ENCODE measurements around the gene UBE2E3.

Gene UBE2E3

DNA sequence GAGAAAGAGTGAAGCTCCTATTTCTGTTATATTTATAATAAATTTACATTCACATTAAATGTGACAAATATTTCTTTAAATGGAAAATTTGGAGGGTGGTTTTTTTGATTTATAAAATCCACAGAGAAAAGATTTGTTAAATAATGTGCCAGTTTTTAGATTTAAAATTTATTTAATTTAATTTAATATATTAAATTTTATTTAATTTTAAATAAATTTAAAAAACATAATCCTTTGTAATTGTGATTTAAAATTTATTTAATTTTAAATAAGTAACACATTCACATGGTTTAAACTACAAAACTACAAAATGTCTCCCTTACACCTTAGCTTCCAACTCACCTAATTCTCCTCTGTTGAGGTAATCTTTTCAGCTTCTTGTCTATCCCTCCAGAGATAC, 123.3 kb downstream of the UBE2E3 start:
- TF ChIP-seq, protein P1, sequence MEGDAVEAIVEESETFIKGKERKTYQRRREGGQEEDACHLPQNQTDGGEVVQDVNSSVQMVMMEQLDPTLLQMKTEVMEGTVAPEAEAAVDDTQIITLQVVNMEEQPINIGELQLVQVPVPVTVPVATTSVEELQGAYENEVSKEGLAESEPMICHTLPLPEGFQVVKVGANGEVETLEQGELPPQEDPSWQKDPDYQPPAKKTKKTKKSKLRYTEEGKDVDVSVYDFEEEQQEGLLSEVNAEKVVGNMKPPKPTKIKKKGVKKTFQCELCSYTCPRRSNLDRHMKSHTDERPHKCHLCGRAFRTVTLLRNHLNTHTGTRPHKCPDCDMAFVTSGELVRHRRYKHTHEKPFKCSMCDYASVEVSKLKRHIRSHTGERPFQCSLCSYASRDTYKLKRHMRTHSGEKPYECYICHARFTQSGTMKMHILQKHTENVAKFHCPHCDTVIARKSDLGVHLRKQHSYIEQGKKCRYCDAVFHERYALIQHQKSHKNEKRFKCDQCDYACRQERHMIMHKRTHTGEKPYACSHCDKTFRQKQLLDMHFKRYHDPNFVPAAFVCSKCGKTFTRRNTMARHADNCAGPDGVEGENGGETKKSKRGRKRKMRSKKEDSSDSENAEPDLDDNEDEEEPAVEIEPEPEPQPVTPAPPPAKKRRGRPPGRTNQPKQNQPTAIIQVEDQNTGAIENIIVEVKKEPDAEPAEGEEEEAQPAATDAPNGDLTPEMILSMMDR (IDR thresholded peaks at IDR 0.05; ENCODE audit: extremely low read depth, insufficient read depth, missing control alignments), result no peak
- no peak for DNase-seq (ENCODE audit: low spot score)
- in situ Hi-C loops (cut with MboI; ENCODE audit: low pct_unique_long_range_greater_than_20kb, low sequenced_read_pairs, unreplicated experiment), result loop anchor here (10.0 to 25.0 kb wide), 2 partner anchors 134 to 351 kb away; partner anchors contain the start of gene ITGA4

DNA sequence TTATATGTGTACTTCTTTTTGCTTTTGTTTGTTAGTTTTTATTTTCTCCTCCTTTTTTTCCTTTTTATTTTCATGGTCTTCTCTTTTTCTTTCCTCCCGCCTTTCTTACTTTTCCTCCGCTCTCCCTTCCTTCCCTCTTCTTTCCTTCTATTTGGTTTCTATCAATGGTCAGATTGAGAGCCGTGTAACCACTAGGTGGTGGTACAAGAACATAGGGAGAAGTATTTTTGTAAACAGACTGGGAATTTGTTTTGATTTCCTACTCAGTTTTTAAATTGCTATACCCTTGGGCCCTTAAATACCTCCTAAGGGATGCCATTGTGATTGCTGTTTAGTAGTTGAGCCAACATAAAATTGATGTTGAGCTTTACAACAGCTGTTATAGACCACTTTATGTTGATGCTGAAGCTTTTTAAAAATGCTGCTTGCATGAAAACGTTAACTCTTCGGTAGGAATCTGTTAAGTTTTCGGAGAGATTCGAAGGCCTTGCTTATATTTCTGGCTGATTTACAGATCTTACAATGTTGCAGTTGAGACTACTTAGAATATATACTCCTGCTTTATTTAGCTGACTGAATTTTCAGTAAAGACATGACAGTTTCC, 124.2 kb downstream of the UBE2E3 start:
- DNase-seq (ENCODE audit: low spot score), result no peak
- TF ChIP-seq, protein P1 (IDR thresholded peaks at IDR 0.05; ENCODE audit: extremely low read depth, insufficient read depth, missing control alignments), result peak; percentile 83
- in situ Hi-C loops (cut with MboI; ENCODE audit: low pct_unique_long_range_greater_than_20kb, low sequenced_read_pairs, unreplicated experiment), result loop anchor here (10.0 to 25.0 kb wide), 2 partner anchors 133 to 350 kb away; partner anchors contain the start of gene ITGA4

DNA sequence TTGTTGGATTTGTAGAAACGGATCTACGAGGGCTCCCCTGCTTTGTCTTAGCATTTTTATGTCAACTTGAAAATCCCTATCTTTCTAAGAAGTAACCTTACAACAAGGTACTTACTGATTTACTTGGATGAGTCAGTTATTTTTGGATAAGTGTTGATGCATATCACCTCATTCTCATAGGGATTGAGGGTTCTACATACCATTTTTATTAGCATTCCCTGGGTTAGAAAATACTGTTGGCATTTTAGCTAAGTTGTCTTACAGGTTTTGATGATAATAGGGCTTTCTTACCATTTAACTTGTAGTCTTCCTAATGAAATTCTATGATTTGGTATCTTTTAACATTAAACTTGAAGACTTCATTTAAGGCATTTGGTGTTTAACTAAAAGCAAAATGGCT, 125.2 kb downstream of the UBE2E3 start:
- no peak for DNase-seq (ENCODE audit: low spot score)
- in situ Hi-C loops (cut with MboI; ENCODE audit: low pct_unique_long_range_greater_than_20kb, low sequenced_read_pairs, unreplicated experiment), result loop anchor here (10.0 to 25.0 kb wide), 2 partner anchors 132 to 349 kb away; partner anchors contain the start of gene ITGA4
- TF ChIP-seq, protein P1 (IDR thresholded peaks at IDR 0.05; ENCODE audit: extremely low read depth, insufficient read depth, missing control alignments), result no peak

DNA sequence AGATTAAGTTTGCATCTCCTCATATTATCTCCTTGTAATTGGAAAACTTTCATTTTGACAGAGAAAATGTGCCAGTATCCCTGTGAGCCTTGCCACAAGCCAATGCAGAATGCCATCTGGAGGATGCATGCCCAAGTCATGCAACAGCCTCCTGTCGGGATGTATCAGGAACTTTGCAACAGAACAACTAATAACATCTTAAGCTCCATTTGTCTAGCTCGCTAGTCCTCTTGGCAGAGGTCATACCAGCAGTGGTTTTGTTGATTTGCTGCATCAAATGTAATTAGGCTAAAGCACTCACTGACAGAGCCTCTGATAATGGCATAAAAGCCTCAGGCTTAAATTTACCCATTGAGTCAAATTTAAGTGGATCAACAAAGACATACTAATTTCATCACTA, 125.8 kb downstream of the UBE2E3 start:
- no peak for DNase-seq (ENCODE audit: low spot score)
- in situ Hi-C loops (cut with MboI; ENCODE audit: low pct_unique_long_range_greater_than_20kb, low sequenced_read_pairs, unreplicated experiment), result loop anchor here (10.0 to 25.0 kb wide), 2 partner anchors 131 to 349 kb away; partner anchors contain the start of gene ITGA4
- TF ChIP-seq, protein P1 (IDR thresholded peaks at IDR 0.05; ENCODE audit: extremely low read depth, insufficient read depth, missing control alignments), result no peak

DNA sequence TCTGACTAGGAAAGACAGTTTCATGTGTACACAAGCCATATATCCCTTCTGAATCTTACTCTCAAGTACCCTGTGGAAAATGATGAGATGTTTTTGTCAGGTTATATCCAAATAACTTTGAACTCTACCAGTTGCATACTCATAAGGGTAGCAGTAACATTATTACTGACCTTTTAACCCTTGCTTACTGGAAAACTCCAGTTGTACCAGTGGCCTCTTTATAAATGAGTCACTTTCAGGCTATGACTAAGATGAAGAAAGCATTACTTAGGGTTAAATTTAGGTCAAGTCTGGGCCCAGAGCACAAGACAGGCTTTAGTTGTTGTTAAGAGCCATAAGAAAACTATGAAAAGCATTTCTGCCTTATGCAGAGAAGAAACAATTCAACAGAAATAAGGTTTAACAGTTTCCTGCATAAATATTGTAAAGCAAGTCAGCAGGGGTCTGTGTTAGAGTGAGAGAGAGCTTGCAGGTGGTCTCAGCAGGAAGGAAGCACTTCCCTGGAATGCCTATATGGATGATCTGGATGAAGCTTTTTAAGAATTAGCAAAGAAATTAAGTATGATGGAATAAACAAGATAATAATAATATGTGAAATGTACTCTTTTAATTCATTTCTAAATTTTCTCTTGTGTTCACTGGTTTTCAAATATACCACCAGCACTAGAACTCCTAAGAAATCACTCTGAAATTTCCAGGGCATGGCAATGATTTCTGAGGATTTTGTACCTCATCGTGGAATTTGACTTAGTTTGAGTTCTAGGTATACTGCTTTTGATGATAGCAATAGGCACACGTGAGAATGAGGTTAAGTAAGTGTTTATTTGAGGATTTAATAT, 126.6 kb downstream of the UBE2E3 start:
- peak; percentile 58 for DNase-seq (ENCODE audit: low spot score)
- TF ChIP-seq, protein P1 (IDR thresholded peaks at IDR 0.05; ENCODE audit: extremely low read depth, insufficient read depth, missing control alignments), result no peak
- in situ Hi-C loops (cut with MboI; ENCODE audit: low pct_unique_long_range_greater_than_20kb, low sequenced_read_pairs, unreplicated experiment), result loop anchor here (10.0 to 25.0 kb wide), 2 partner anchors 130 to 348 kb away; partner anchors contain the start of gene ITGA4

DNA sequence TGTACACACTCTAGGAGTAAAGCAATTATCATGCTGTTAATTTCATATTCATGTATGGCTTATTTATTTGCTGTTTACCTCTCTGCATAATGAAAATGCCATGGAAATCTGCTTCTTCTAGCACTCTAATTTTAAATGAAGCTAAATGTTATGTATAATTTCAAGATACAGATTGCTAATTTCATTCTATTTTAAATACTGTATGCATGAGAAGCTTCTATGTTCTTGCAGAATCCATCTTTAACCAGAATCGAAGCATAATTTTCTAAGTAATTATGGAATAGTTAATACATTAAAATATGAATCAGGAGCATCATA, 127.2 kb downstream of the UBE2E3 start:
- in situ Hi-C loops (cut with MboI; ENCODE audit: low pct_unique_long_range_greater_than_20kb, low sequenced_read_pairs, unreplicated experiment), result loop anchor here (10.0 to 25.0 kb wide), 2 partner anchors 130 to 347 kb away; partner anchors contain the start of gene ITGA4
- no peak for DNase-seq (ENCODE audit: low spot score)
- TF ChIP-seq, protein P1 (IDR thresholded peaks at IDR 0.05; ENCODE audit: extremely low read depth, insufficient read depth, missing control alignments), result no peak

Data from GM13977 (cell line).